ENCODE measurements around the gene RFFL.
"Not testable (repeated sequence)": the region's sequence is repeated elsewhere in the genome, so short reads cannot be mapped to it uniquely, and the experiment has no call there.

RFFL gene

GRCh38 chr17:35006345-35006744, 57.2 kb downstream of the RFFL start:
- DNase-seq (ENCODE audit: low read depth) = no peak

- no peak for DNase-seq (ENCODE audit: low read depth)
Observed at GRCh38 chr17:35003778-35004177, 59.7 kb downstream of the RFFL start.

GRCh38 chr17:35002876-35003551, 60.5 kb downstream of the RFFL start:
- no peak for DNase-seq (ENCODE audit: low read depth)

GRCh38 chr17:35001549-35001948, 62.0 kb downstream of the RFFL start:
- no peak for DNase-seq (ENCODE audit: low read depth)

GRCh38 chr17:35000965-35001364, 62.5 kb downstream of the RFFL start:
- not testable (repeated sequence) for DNase-seq (ENCODE audit: low read depth)

GRCh38 chr17:34999456-34999855, 64.1 kb downstream of the RFFL start:
- DNase-seq (ENCODE audit: low read depth) = no peak

- DNase-seq (ENCODE audit: low read depth) = peak; percentile 64
Observed at GRCh38 chr17:34998205-34998604, 65.3 kb downstream of the RFFL start.

GRCh38 chr17:34997355-34997862, 66.1 kb downstream of the RFFL start:
- no peak for DNase-seq (ENCODE audit: low read depth)

- DNase-seq (ENCODE audit: low read depth) = no peak
Observed at GRCh38 chr17:34996422-34997285, 66.9 kb downstream of the RFFL start.

- no peak for DNase-seq (ENCODE audit: low read depth)
Observed at GRCh38 chr17:34993031-34993430, 70.5 kb downstream of the RFFL start.

GRCh38 chr17:34991606-34992005, 71.9 kb downstream of the RFFL start:
- DNase-seq (ENCODE audit: low read depth) = no peak

GRCh38 chr17:34990921-34991365, 72.6 kb downstream of the RFFL start:
- no peak for DNase-seq (ENCODE audit: low read depth)

- no peak for DNase-seq (ENCODE audit: low read depth)
Observed at GRCh38 chr17:34989473-34989872, 74.0 kb downstream of the RFFL start.

GRCh38 chr17:34988644-34989043, 74.9 kb downstream of the RFFL start:
- DNase-seq (ENCODE audit: low read depth) = no peak

- DNase-seq (ENCODE audit: low read depth) = no peak
Observed at GRCh38 chr17:34987232-34987631, 76.3 kb downstream of the RFFL start.

GRCh38 chr17:34981538-34982241, 81.8 kb downstream of the RFFL start:
- no peak for DNase-seq (ENCODE audit: low read depth)

- DNase-seq (ENCODE audit: low read depth) = peak; percentile 62
Observed at GRCh38 chr17:34980681-34981537, 82.6 kb downstream of the RFFL start.

GRCh38 chr17:34980353-34980680, 83.2 kb downstream of the RFFL start, which contains the start of gene LIG3:
Gene LIG3, plus strand, starts transcription at chr17:34980512. Its CDS starts 2,494 bp downstream, at chr17:34983006.
- DNase-seq (ENCODE audit: low read depth) = peak; percentile 88

- no peak for DNase-seq (ENCODE audit: low read depth)
Observed at GRCh38 chr17:34979650-34980352, 83.7 kb downstream of the RFFL start.

GRCh38 chr17:34979153-34979552, 84.4 kb downstream of the RFFL start:
- no peak for DNase-seq (ENCODE audit: low read depth)

Measured in stimulated activated CD8-positive, alpha-beta memory T cell treated with anti-CD3 and anti-CD28 coated beads, Interleukin-12 subunit alpha, Interleukin-12 subunit beta, amount 100 ng/mL, for 1 hour (primary cell).